Gastroesophageal sphincter (tissue), 4 donors: ENCODE data around the gene PRKCZ. TPM values are rescaled to one million over a fixed set of nuclear protein-coding genes. Genes with fewer than 3 reads are reported as not detected.

Source experiments
- ATAC-seq: fragments of 150-250 bp; one replicate; pipeline ENCODE4 v1.9.1; 2016; ENCODE audit warnings: mild to moderate bottlenecking, moderate library complexity
- H3K27ac ChIP-seq, 4 donors: fragments of 200-600 bp; sonication (generic) in 3 of 4; 1 replicate in 3 of 4; 2 replicates in 1 of 4; pipeline ENCODE4 v1.5.1; 2016 to 2019
- H3K27me3 ChIP-seq: fragments of 200-600 bp; sonication (generic); one replicate; pipeline ENCODE4 v1.5.1; 2019
- H3K36me3 ChIP-seq, 2 donors: fragments of 200-600 bp; sonication (generic); one replicate each; pipeline ENCODE4 v1.5.1; 2019; ENCODE audit warnings: control low read depth in 1 of 2
- H3K4me1 ChIP-seq, 3 donors: fragments of 200-600 bp; sonication (generic); 1 replicate in 2 of 3; 2 replicates in 1 of 3; pipeline ENCODE4 v1.5.1; 2016 to 2019; ENCODE audit warnings: control low read depth in 2 of 3
- H3K4me3 ChIP-seq, 2 donors: fragments of 200-600 bp; sonication (generic); one replicate each; pipeline ENCODE4 v1.5.1; 2019; ENCODE audit warnings: mild to moderate bottlenecking in 1 of 2, moderate library complexity in 1 of 2
- H3K9me3 ChIP-seq, 3 donors: fragments of 200-600 bp; sonication (generic); one replicate each; pipeline ENCODE4 v1.5.1; 2017 to 2019; ENCODE audit warnings: control low read depth in 2 of 3
- CTCF ChIP-seq, 4 experiments: fragments of 200-600 bp in 2 of 4; fragments of 450-650 bp in 2 of 4; sonication (generic) in 1 of 4; IDR thresholded peaks; one replicate each; pipeline ENCODE4 v1.5.1; 2017 to 2019; ENCODE audit warnings: antibody characterized with exemption in 4 of 4, mild to moderate bottlenecking in 2 of 4, moderate library complexity in 2 of 4
- EP300 ChIP-seq: sonication (generic); formaldehyde crosslinking; IDR thresholded peaks from one replicate; pipeline ENCODE4 v1.6.1; 2017; ENCODE audit warnings: antibody characterized with exemption, mild to moderate bottlenecking
- POLR2A ChIP-seq, 2 donors: fragments of 450-650 bp; IDR thresholded peaks; one replicate each; pipeline ENCODE4 v1.6.1; 2017; ENCODE audit warnings: antibody characterized with exemption in 2 of 2, mild to moderate bottlenecking in 2 of 2, moderate library complexity in 1 of 2
- POLR2AphosphoS5 ChIP-seq: sonication (generic); formaldehyde crosslinking; IDR thresholded peaks from one replicate; pipeline ENCODE4 v1.6.1; 2017; ENCODE audit warnings: antibody characterized with exemption
- WGBS, 2 donors: methylation state at CpG; one replicate each; pipeline ENCODE4 v1.1.5; 2018; ENCODE audit warnings: low coverage in 1 of 2; 5-methylcytosine and 5-hydroxymethylcytosine counted together
- total RNA-seq, 4 donors: library from RNA; depleted of rRNA; stranded (reverse); fragments of >200 nt; gene quantifications; one replicate each; pipeline ENCODE4 v1.1.0, GENCODE V29; 2016

The PRKCZ gene
- total RNA-seq, 4 donors from 2014 or later, result 2.4 to 3.8 (median 2.9) TPM

- Histone ChIP-seq H3K36me3 (no peaks in the 10 kb centered on the region), H3K27me3 (peaks cover 100% of the 10 kb centered on the region), H3K4me3 (no peak overlapping the region), H3K4me1 (peaks cover 0 to 22% (median 5%) of the 10 kb centered on the region in 3 donors), H3K9me3 (no peaks in the 10 kb centered on the region), H3K27ac (no peak overlapping the region)
- TF ChIP-seq CTCF (IDR thresholded peaks at IDR 0.05), result no peak
- no peak for TF ChIP-seq POLR2A (IDR thresholded peaks at IDR 0.05)
- no peak for TF ChIP-seq EP300
- no peak for TF ChIP-seq POLR2AphosphoS5
- 37% methylated on average over 2 of the region's 11 CpGs; no CpG with 5 or more reads in 1 of the 2 donors for WGBS, 2 donors
- no peak for ATAC-seq
Observed at GRCh38 chr1:2020310-2020655, 29.9 kb upstream of the PRKCZ start.

- WGBS, 2 donors, result no CpG with 5 or more reads among the region's 25 CpGs
- no peak for ATAC-seq
- no peak for TF ChIP-seq POLR2AphosphoS5
- no peak for TF ChIP-seq POLR2A (IDR thresholded peaks at IDR 0.05)
- TF ChIP-seq CTCF (IDR thresholded peaks at IDR 0.05), result no peak
- TF ChIP-seq EP300, result no peak
- Histone ChIP-seq H3K27ac (no peak overlapping the region), H3K27me3 (peaks cover 97% of the 10 kb centered on the region), H3K9me3 (no peaks in the 10 kb centered on the region), H3K4me3 (no peak overlapping the region), H3K36me3 (no peaks in the 10 kb centered on the region), H3K4me1 (peaks cover 0 to 31% (median 5%) of the 10 kb centered on the region in 3 donors)
Observed at GRCh38 chr1:2021550-2021949, 28.7 kb upstream of the PRKCZ start.

GRCh38 chr1:2022063-2022770 lies 28.0 kb upstream of the PRKCZ start:
- WGBS, 2 donors, result 78% methylated on average over 5 of the region's 21 CpGs; no CpG with 5 or more reads in 1 of the 2 donors
- H3K27me3 ChIP-seq, result peaks cover 91% of the 10 kb centered on the region
- TF ChIP-seq POLR2AphosphoS5, result no peak
- TF ChIP-seq CTCF (IDR thresholded peaks at IDR 0.05), result no peak
- TF ChIP-seq POLR2A (IDR thresholded peaks at IDR 0.05), result no peak
- TF ChIP-seq EP300, result no peak
- H3K4me1 ChIP-seq, result peaks cover 0 to 31% (median 5%) of the 10 kb centered on the region in 3 donors
- ATAC-seq, result no peak
- H3K4me3 ChIP-seq, result no peak overlapping the region
- H3K27ac ChIP-seq, result no peak overlapping the region
- no peaks in the 10 kb centered on the region for H3K9me3 ChIP-seq
- no peaks in the 10 kb centered on the region for H3K36me3 ChIP-seq

- H3K36me3 ChIP-seq, result no peaks in the 10 kb centered on the region
- no peak overlapping the region for H3K27ac ChIP-seq
- no peak overlapping the region for H3K4me3 ChIP-seq
- TF ChIP-seq EP300 (no peak), POLR2AphosphoS5 (no peak), POLR2A (IDR thresholded peaks at IDR 0.05) (no peak), CTCF (IDR thresholded peaks at IDR 0.05) (no peak)
- ATAC-seq, result no peak
- H3K4me1 ChIP-seq, result peaks cover 0 to 31% (median 5%) of the 10 kb centered on the region in 3 donors
- H3K9me3 ChIP-seq, result no peaks in the 10 kb centered on the region
- H3K27me3 ChIP-seq, result peaks cover 88% of the 10 kb centered on the region
- WGBS, 2 donors, result no CpG with 5 or more reads among the region's 9 CpGs
Observed at GRCh38 chr1:2023187-2023586, 27.0 kb upstream of the PRKCZ start.

- no peak overlapping the region for H3K27ac ChIP-seq
- H3K27me3 ChIP-seq, result peaks cover 81% of the 10 kb centered on the region
- no peak for TF ChIP-seq POLR2A (IDR thresholded peaks at IDR 0.05)
- no peak for TF ChIP-seq POLR2AphosphoS5
- TF ChIP-seq CTCF (IDR thresholded peaks at IDR 0.05), result no peak
- no peak for TF ChIP-seq EP300
- no CpG with 5 or more reads among the region's 10 CpGs for WGBS, 2 donors
- H3K9me3 ChIP-seq, result no peaks in the 10 kb centered on the region
- ATAC-seq, result no peak
- H3K4me3 ChIP-seq, result no peak overlapping the region
- peaks cover 0 to 20% (median 5%) of the 10 kb centered on the region in 3 donors for H3K4me1 ChIP-seq
- H3K36me3 ChIP-seq, result no peaks in the 10 kb centered on the region
Observed at GRCh38 chr1:2024451-2024850, 25.8 kb upstream of the PRKCZ start.
